GM23338 (cell line): ENCODE results near the gene RAB5IF.

Experiments used
- CREB1 ChIP-seq: fragments of 250-450 bp; sonication (Bioruptor Pico); IDR thresholded peaks from 2 replicates; pipeline ENCODE4 v1.5.0; 2020; ENCODE audit warnings: low read depth, mild to moderate bottlenecking, moderate library complexity
- EZH2 ChIP-seq: fragments of 200-600 bp; sonication (generic); IDR thresholded peaks from one replicate; pipeline ENCODE4 v1.8.0; 2017; ENCODE audit warnings: antibody characterized with exemption, mild to moderate bottlenecking, low read depth; ENCODE audit not compliant: unreplicated experiment
- EZH2phosphoT487 ChIP-seq: fragments of 200-600 bp; sonication (generic); IDR thresholded peaks from one replicate; pipeline ENCODE4 v1.8.1; 2018; ENCODE audit warnings: antibody characterized with exemption; ENCODE audit not compliant: unreplicated experiment
- JUNB ChIP-seq: IDR thresholded peaks from one replicate; pipeline ENCODE4 v1.6.1; 2016; ENCODE audit warnings: antibody characterized with exemption; ENCODE audit not compliant: unreplicated experiment
- NANOG ChIP-seq: IDR thresholded peaks from 2 replicates; pipeline ENCODE4 v1.6.1; 2016; ENCODE audit warnings: antibody characterized with exemption, borderline replicate concordance
- POLR2AphosphoS5 ChIP-seq: IDR thresholded peaks from 2 replicates; pipeline ENCODE4 v1.6.1; 2016; ENCODE audit warnings: antibody characterized with exemption, low read depth
- ZNF331 ChIP-seq: fragments of 250-450 bp; sonication (Bioruptor Pico); IDR thresholded peaks from 2 replicates; pipeline ENCODE4 v1.5.0; 2020; ENCODE audit warnings: low read depth, mild to moderate bottlenecking, moderate library complexity
- TF ChIP-seq, protein P1 (sequence below), 2 experiments: fragments of 200-600 bp in 1 of 2; sonication (generic) in 1 of 2; conservative IDR thresholded peaks; 2 replicates each; pipeline versions ENCODE4 v1.5.1 to v1.6.1; 2016 to 2017; ENCODE audit warnings: antibody characterized with exemption in 2 of 2, low read depth in 2 of 2, mild to moderate bottlenecking in 2 of 2, moderate library complexity in 1 of 2
- TF ChIP-seq, protein P2 (sequence below): IDR thresholded peaks from one replicate; pipeline ENCODE4 v1.6.1; 2018; ENCODE audit warnings: antibody characterized with exemption; ENCODE audit not compliant: unreplicated experiment

DNA sequence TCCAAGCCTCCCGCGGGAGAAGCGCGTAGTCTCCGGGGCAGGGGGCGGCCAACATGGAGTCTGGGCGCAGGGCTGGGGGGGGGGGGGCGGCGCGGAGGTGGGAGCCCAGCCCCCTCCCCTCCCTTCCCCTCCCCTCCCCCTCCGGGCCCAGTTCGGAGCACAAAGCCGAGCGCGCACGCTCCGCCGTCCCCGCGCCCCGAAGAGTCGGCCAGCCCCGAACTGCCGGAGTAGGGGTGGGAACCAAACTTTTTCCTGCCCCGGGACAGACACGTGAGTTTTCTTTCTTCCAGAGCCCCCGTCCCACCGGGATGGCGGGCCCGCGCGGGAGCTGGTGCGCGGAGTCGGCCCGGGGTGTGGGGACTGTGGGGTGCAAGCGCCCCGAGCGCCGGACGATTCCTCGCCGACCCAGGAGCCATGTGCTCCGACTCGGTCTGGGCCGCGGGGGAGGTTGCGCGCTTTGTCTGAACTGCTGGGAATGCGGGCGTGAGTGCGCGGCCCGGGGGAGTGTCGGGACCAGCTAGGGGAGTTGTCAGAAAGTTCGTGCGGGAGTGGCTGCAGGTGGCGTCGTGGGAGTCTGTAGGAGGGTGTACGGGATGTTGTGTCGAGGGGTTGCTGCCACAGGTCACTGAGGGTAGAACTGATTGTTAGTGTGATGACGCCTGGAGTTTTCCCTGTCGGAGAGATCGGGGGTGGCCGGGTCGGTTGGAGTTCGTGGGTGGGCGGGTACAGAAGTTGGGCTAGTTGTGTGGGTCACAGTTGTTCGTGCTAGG, 31.0 kb upstream of the RAB5IF start:
- TF ChIP-seq, protein P1, sequence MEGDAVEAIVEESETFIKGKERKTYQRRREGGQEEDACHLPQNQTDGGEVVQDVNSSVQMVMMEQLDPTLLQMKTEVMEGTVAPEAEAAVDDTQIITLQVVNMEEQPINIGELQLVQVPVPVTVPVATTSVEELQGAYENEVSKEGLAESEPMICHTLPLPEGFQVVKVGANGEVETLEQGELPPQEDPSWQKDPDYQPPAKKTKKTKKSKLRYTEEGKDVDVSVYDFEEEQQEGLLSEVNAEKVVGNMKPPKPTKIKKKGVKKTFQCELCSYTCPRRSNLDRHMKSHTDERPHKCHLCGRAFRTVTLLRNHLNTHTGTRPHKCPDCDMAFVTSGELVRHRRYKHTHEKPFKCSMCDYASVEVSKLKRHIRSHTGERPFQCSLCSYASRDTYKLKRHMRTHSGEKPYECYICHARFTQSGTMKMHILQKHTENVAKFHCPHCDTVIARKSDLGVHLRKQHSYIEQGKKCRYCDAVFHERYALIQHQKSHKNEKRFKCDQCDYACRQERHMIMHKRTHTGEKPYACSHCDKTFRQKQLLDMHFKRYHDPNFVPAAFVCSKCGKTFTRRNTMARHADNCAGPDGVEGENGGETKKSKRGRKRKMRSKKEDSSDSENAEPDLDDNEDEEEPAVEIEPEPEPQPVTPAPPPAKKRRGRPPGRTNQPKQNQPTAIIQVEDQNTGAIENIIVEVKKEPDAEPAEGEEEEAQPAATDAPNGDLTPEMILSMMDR (conservative IDR thresholded peaks at IDR 0.05; ENCODE audit: low read depth in 2 of 2): no peak
- TF ChIP-seq, protein P2, sequence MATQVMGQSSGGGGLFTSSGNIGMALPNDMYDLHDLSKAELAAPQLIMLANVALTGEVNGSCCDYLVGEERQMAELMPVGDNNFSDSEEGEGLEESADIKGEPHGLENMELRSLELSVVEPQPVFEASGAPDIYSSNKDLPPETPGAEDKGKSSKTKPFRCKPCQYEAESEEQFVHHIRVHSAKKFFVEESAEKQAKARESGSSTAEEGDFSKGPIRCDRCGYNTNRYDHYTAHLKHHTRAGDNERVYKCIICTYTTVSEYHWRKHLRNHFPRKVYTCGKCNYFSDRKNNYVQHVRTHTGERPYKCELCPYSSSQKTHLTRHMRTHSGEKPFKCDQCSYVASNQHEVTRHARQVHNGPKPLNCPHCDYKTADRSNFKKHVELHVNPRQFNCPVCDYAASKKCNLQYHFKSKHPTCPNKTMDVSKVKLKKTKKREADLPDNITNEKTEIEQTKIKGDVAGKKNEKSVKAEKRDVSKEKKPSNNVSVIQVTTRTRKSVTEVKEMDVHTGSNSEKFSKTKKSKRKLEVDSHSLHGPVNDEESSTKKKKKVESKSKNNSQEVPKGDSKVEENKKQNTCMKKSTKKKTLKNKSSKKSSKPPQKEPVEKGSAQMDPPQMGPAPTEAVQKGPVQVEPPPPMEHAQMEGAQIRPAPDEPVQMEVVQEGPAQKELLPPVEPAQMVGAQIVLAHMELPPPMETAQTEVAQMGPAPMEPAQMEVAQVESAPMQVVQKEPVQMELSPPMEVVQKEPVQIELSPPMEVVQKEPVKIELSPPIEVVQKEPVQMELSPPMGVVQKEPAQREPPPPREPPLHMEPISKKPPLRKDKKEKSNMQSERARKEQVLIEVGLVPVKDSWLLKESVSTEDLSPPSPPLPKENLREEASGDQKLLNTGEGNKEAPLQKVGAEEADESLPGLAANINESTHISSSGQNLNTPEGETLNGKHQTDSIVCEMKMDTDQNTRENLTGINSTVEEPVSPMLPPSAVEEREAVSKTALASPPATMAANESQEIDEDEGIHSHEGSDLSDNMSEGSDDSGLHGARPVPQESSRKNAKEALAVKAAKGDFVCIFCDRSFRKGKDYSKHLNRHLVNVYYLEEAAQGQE: no peak
- TF ChIP-seq EZH2phosphoT487: no peak
- no peak for TF ChIP-seq JUNB
- no peak for TF ChIP-seq NANOG
- no peak for TF ChIP-seq EZH2
- TF ChIP-seq POLR2AphosphoS5: peak; percentile 60
- no peak for TF ChIP-seq CREB1
- TF ChIP-seq ZNF331 (CRISPR knock-in tag): no peak
